ENCODE measurements around the gene PLXNA2.

GRCh38 chr1:208002078-208002477, 242.1 kb downstream of the PLXNA2 start:
- TF ChIP-seq CTCF (IDR thresholded peaks at IDR 0.05) (no peak), EZH2 (IDR thresholded peaks at IDR 0.05; ENCODE audit: borderline replicate concordance, insufficient read depth, low read depth, low read length, poor library complexity, severe bottlenecking) (no peak)
